Cardiac fibroblast (primary cell): ENCODE results near the gene DEFB131B.

Experiments
- DNase-seq, 2 donors: peaks; one replicate each; pipeline versions ENCODE4 v3.0.0 to v3.0.0-alpha.2; 2010; ENCODE audit warnings: low read depth in 2 of 2
- H3K4me3 ChIP-seq, 2 donors: replicated peaks in 1 of 2; 1 replicate in 1 of 2; 2 replicates in 1 of 2; pipeline ENCODE4 v1.5.1; 2011; ENCODE audit warnings: low read depth in 2 of 2, low read length in 2 of 2, mild to moderate bottlenecking in 2 of 2, moderate library complexity in 1 of 2
- TF ChIP-seq, protein P1 (sequence below): IDR thresholded peaks from one replicate; pipeline ENCODE4 v1.5.1; 2011; ENCODE audit warnings: low read depth, mild to moderate bottlenecking, low read length, inconsistent platforms

The DEFB131B gene

DNA sequence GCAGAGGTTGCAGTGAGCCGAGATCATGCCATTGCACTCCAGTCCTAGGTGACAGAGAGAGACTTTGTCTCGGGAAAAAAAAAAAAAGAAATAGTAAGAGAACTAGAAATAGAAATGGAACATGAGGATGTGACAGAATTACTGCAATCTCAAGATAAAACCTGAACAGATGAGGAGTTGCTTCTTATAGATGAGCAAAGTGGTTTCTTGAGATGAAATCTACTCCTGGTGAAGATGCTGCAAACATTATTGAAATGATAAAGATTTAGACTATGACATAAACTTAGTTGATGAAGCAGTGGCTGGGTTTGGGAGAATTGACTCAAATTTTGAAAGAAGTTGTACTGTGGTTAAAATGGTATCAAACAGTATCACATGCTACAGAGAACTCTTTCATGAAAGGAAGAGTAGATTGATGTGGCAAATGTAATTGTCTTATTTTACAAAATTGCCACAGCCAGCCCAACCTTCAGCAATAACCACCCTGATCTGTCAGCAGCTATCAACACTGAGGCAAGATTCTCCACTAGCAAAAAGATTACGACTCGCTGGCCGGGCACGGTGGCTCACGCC is 36.5 kb downstream of the DEFB131B start:
- TF ChIP-seq, protein P1, sequence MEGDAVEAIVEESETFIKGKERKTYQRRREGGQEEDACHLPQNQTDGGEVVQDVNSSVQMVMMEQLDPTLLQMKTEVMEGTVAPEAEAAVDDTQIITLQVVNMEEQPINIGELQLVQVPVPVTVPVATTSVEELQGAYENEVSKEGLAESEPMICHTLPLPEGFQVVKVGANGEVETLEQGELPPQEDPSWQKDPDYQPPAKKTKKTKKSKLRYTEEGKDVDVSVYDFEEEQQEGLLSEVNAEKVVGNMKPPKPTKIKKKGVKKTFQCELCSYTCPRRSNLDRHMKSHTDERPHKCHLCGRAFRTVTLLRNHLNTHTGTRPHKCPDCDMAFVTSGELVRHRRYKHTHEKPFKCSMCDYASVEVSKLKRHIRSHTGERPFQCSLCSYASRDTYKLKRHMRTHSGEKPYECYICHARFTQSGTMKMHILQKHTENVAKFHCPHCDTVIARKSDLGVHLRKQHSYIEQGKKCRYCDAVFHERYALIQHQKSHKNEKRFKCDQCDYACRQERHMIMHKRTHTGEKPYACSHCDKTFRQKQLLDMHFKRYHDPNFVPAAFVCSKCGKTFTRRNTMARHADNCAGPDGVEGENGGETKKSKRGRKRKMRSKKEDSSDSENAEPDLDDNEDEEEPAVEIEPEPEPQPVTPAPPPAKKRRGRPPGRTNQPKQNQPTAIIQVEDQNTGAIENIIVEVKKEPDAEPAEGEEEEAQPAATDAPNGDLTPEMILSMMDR: no peak
- H3K4me3 ChIP-seq: no peak overlapping the region
- no peak for DNase-seq

DNA sequence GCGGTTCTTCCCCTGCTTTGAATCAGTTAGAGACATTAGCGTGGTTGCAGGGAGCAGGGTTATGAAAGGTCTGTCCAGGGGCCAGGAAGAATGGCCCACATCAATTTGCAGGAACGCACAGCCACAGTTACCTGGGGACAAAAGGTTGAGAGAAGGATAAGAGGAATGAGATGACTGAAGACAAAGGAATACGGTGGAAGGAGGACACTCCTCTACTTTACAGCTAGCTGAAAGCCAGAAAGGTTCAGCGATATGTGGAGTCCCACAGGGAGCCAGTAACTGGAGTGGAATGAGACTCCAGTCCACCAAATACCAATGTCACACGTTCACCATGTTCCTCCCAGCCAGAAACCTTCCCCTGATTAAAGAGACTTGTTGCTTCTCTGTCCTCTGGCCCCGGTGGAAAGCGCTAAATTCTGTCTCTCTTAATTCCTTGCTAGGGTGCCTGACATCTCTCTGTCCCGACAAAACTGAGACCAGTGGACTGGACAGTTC is 39.4 kb downstream of the DEFB131B start:
- TF ChIP-seq, protein P1: no peak
- DNase-seq: no peak
- no peak overlapping the region for H3K4me3 ChIP-seq

DNA sequence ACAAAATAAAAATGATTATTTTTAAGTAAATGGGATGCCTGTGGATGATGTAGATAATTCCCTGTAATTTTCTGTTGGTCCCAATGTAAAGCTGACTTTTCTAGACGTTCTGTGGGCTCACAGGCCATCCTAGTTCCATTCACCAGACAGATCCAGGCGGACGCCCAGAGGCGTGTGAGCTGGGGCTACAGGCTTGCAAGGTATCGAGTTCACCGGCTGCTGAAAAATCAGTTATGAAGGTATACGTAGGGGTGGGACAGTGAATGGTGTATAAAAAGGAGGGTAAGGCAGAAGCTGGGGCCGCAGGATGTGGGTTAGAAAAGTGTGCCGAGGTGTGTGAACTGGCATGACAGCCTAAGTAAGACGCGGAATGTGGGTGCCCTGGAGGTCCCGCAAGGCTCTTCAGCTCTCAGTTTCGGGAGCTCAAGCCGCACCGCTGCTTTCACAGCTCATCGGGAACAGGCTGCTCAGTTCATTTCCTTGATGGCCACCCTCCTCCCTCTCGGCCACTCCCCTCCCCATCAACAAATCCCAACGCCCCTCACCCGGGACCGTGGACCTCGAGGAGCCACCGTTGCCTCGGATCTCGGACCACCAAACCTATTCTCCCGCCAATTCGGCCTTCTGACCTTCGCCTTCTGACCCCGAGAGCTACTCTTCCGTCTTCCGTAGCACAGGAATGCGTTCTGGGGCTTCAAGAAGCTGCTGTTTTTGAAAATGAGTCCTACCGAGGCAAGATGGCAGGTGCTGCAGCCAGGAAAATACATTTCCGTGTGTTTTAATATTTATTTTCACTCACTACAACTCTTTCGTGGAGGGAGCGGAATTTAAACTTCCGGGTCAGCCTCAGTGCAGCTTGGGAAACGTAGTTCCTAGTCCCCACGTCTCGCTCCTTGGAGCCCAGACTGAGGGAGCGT is 49.8 kb downstream of the DEFB131B start, which contains the start of gene XNDC1N:
TSS of gene XNDC1N (minus strand) at position 775 of the 917 bp plus-strand sequence. CDS start 5,241 bp downstream, outside the sequence.
- peak; percentile 87 to 92 for DNase-seq
- TF ChIP-seq, protein P1: no peak
- H3K4me3 ChIP-seq: peak within 1 kb of the TSS; percentile 78 to 98

DNA sequence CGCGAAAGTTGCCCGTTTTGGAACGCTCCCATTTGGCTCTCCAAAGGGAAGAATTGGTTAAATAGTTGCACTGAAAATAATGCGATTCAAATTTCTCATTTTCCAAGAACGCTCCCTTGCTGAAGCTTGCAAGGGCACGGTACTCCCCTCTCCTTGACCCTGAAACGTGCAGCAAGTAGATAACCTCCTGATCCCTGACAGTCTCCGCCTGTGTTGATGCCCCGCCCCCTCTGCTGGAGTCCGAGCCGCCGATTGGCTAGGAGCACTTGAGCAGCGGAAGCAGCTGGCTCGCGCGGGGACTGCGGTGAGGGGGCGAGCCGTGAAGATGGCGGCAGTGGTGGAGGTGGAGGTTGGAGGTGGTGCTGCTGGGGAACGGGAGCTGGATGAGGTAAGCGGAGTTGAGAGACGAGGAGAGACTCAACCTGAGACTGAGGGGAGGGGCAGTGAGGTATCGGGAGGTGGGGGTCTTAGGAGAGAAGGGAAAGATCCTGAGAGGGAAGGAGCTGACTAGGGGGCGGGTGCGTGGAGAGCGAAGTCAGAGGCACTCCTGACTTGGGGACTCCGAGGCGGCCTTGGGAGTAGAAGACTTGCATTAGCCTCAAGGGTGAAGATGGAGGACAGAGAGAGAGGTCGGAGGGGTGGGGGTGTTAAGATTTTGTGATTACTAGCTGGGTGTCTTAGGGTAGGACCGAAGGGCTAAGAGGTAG is 50.6 kb downstream of the DEFB131B start, which contains the start of gene RNF121:
TSS of gene RNF121 (plus strand) at position 310 of the 707 bp plus-strand sequence. CDS start at position 326, 16 bp downstream.
- peak; percentile 95 to 96 for DNase-seq
- H3K4me3 ChIP-seq: peak within 1 kb of the TSS; percentile 78 to 98
- TF ChIP-seq, protein P1: no peak

DNA sequence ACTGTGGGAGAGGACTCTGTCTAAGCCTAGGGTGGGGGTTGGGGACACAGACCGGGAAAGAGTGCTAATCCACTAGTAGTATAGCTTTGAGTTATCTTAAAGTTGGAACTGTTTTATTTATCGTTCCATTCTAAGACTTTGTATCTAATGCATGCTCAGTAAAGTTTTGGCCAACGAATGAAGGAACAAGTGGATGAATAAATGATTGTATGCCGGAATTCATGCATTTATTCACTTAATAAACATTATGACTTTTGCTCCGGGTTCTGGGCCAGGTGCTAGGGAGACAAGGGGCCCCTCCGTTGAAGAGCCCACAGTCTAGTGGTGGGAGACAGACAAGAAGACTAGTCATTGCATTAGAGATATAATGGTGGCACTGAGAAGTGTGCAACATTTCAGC is 51.2 kb downstream of the DEFB131B start:
- TF ChIP-seq, protein P1: no peak
- H3K4me3 ChIP-seq: peak overlapping the region; percentile 78 to 98
- DNase-seq: no peak

DNA sequence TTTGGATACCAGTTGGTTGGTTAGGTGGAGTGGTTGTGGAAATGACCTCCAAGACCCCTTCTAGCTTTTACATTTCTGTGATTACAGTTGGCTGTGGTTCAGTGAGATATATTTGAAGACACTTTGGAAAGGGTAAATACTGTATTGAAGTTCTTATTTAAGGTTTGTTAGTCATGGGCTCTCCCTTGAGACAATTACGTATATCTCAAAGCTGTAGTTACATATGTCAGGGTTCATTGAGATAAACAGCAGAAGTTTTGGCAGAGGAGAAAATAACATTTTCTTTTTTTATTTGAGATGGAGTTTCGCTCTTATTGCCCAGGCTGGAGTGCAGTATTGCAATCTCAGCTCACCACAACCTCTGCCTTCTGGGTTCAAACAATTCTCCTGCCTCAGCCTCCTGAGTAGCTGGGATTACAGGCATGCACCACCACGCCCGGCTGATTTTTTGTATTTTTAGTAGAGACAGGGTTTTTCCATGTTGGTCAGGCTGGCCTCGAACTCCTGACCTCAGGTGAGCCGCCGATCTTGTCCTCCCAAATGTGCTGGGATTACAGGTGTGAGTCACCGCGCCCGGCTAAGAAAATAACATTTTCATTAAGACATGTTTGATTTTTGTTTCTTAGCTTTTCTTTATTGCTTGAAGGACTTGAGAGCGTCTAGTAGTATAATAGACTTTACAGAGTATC is 52.4 kb downstream of the DEFB131B start:
- TF ChIP-seq, protein P1: no peak
- DNase-seq: peak; percentile 39 to 74
- H3K4me3 ChIP-seq: no peak overlapping the region
